Astrocyte (in vitro differentiated cells and primary cell): ENCODE measurements around the gene NMT1. TPM values are rescaled to one million over a fixed set of nuclear protein-coding genes. Genes with fewer than 3 reads are reported as not detected.

Experiments used
- DNase-seq: peaks from one replicate; pipeline ENCODE4 v3.0.0-alpha.2; 2010; ENCODE audit warnings: low read depth
- FAIRE-seq: peaks from 2 replicates; lab custom pipeline; 2011; peaks lifted over from hg19 to GRCh38; lab: Jason Lieb, UNC
- H2AFZ ChIP-seq: 2 replicates; pipeline ENCODE4 v1.6.0; 2012; ENCODE audit warnings: low read depth, low read length, inconsistent platforms
- H3K27ac ChIP-seq: 2 replicates; pipeline ENCODE4 v1.5.1; 2011; ENCODE audit warnings: low read depth, low read length, inconsistent platforms
- H3K27me3 ChIP-seq: 2 replicates; pipeline ENCODE4 v1.6.0; 2011; ENCODE audit warnings: low read length, inconsistent platforms; ENCODE audit not compliant: insufficient read depth
- H3K36me3 ChIP-seq: 2 replicates; pipeline ENCODE4 v1.5.1; 2011; ENCODE audit warnings: low read length, inconsistent platforms; ENCODE audit not compliant: insufficient read depth
- H3K4me1 ChIP-seq: 2 replicates; pipeline ENCODE4 v1.5.1; 2011; ENCODE audit warnings: low read length, inconsistent platforms; ENCODE audit not compliant: insufficient read depth
- H3K4me2 ChIP-seq: 2 replicates; pipeline ENCODE4 v1.6.0; 2012; ENCODE audit warnings: low read length, inconsistent platforms
- H3K4me3 ChIP-seq: 2 replicates; pipeline ENCODE4 v1.5.1; 2011; ENCODE audit warnings: low read depth, mild to moderate bottlenecking, low read length, inconsistent platforms; ENCODE audit not compliant: insufficient read depth
- H3K79me2 ChIP-seq: 2 replicates; pipeline ENCODE4 v1.6.0; 2012; ENCODE audit warnings: mild to moderate bottlenecking, low read length, inconsistent platforms; ENCODE audit not compliant: insufficient read depth
- H3K9ac ChIP-seq: 2 replicates; pipeline ENCODE4 v1.6.0; 2012; ENCODE audit warnings: mild to moderate bottlenecking, low read length, inconsistent platforms
- H3K9me3 ChIP-seq: 2 replicates; pipeline ENCODE4 v1.5.1; 2012; ENCODE audit warnings: low read depth, mild to moderate bottlenecking, low read length, inconsistent platforms; ENCODE audit not compliant: insufficient read depth
- H4K20me1 ChIP-seq: 2 replicates; pipeline ENCODE4 v1.6.0; 2012; ENCODE audit warnings: low read length, inconsistent platforms; ENCODE audit not compliant: insufficient read depth
- H3K27ac Mint-ChIP-seq: one replicate; pipeline ENCODE4 v1.8.0; 2021; ENCODE audit warnings: mild to moderate bottlenecking, mixed read lengths; ENCODE audit not compliant: unreplicated experiment
- H3K27me3 Mint-ChIP-seq: one replicate; pipeline ENCODE4 v1.8.0; 2021; ENCODE audit warnings: low read depth, mixed read lengths; ENCODE audit not compliant: unreplicated experiment
- H3K36me3 Mint-ChIP-seq: one replicate; pipeline ENCODE4 v1.8.0; 2021; ENCODE audit warnings: low read depth, mixed read lengths; ENCODE audit not compliant: unreplicated experiment
- H3K4me1 Mint-ChIP-seq: one replicate; pipeline ENCODE4 v1.8.0; 2021; ENCODE audit warnings: low read depth, mixed read lengths; ENCODE audit not compliant: unreplicated experiment
- H3K4me3 Mint-ChIP-seq: one replicate; pipeline ENCODE4 v1.8.0; 2021; ENCODE audit warnings: mild to moderate bottlenecking, moderate library complexity, mixed read lengths; ENCODE audit not compliant: unreplicated experiment
- H3K9me3 Mint-ChIP-seq: one replicate; pipeline ENCODE4 v1.8.0; 2021; ENCODE audit warnings: mild to moderate bottlenecking, mixed read lengths; ENCODE audit not compliant: unreplicated experiment
- EZH2 ChIP-seq: IDR thresholded peaks from 2 replicates; pipeline ENCODE4 v1.6.1; 2012; ENCODE audit warnings: mild to moderate bottlenecking, low read length, inconsistent platforms; ENCODE audit not compliant: insufficient read depth
- total RNA-seq: library from RNA; stranded (reverse); gene quantifications from 2 replicates; pipeline ENCODE4 v1.2.1, GENCODE V29; 2021
- TF ChIP-seq, protein P1 (sequence below): IDR thresholded peaks from 2 replicates; pipeline ENCODE4 v1.5.1; 2011; ENCODE audit warnings: low read depth, mild to moderate bottlenecking, inconsistent platforms, low read length, moderate library complexity; ENCODE audit not compliant: insufficient read depth

The NMT1 gene
- total RNA-seq, 1 donor from 2014 or later, result 114 TPM

- peak overlapping the region; percentile 63 for H3K9ac ChIP-seq
- no peak overlapping the region for H3K27ac ChIP-seq
- Mint-ChIP-seq H3K27ac (no peak overlapping the region), H3K36me3 (no peaks in the 10 kb centered on the region), H3K4me1 (peaks cover 2% of the 10 kb centered on the region), H3K9me3 (no peaks in the 10 kb centered on the region), H3K27me3 (no peaks in the 10 kb centered on the region), H3K4me3 (no peak overlapping the region)
- FAIRE-seq (no peak), DNase-seq (no peak)
- H3K4me2 ChIP-seq, result peak overlapping the region; percentile 84
- no peaks in the 10 kb centered on the region for H3K9me3 ChIP-seq
- H3K79me2 ChIP-seq, result peaks cover 10% of the 10 kb centered on the region
- H3K4me3 ChIP-seq, result no peak overlapping the region
- no peaks in the 10 kb centered on the region for H3K36me3 ChIP-seq
- peaks cover 10% of the 10 kb centered on the region for H4K20me1 ChIP-seq
- no peak for TF ChIP-seq EZH2
- TF ChIP-seq, protein P1, sequence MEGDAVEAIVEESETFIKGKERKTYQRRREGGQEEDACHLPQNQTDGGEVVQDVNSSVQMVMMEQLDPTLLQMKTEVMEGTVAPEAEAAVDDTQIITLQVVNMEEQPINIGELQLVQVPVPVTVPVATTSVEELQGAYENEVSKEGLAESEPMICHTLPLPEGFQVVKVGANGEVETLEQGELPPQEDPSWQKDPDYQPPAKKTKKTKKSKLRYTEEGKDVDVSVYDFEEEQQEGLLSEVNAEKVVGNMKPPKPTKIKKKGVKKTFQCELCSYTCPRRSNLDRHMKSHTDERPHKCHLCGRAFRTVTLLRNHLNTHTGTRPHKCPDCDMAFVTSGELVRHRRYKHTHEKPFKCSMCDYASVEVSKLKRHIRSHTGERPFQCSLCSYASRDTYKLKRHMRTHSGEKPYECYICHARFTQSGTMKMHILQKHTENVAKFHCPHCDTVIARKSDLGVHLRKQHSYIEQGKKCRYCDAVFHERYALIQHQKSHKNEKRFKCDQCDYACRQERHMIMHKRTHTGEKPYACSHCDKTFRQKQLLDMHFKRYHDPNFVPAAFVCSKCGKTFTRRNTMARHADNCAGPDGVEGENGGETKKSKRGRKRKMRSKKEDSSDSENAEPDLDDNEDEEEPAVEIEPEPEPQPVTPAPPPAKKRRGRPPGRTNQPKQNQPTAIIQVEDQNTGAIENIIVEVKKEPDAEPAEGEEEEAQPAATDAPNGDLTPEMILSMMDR, result no peak
- peaks cover 13% of the 10 kb centered on the region for H3K4me1 ChIP-seq
- H3K27me3 ChIP-seq, result no peaks in the 10 kb centered on the region
- peak overlapping the region; percentile 78 for H2AFZ ChIP-seq
Observed at GRCh38 chr17:45144199-45145034, 83.3 kb downstream of the NMT1 start.

DNA sequence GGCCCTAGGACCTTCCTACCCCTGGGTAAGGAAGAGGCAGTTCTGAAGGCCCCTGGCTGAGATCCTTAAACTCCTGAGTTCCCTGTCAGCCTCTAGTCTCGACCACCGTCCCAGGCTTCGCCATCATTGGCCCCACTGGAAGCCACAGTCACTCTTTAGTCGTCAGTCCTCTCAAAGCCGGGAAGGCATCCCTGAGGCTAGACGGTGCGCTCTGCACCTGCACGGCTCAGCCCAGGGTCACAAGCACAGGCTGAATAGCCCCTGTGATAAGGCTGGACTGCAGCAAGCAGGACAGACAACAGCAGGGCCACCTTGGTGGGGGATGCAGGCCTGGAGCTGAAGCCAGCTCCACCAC is 83.9 kb downstream of the NMT1 start:
- DNase-seq (no peak), FAIRE-seq (no peak)
- H3K4me3 ChIP-seq, result no peak overlapping the region
- H3K4me2 ChIP-seq, result no peak overlapping the region
- no peak overlapping the region for H3K4me3 Mint-ChIP-seq
- H3K9ac ChIP-seq, result no peak overlapping the region
- no peaks in the 10 kb centered on the region for H3K36me3 ChIP-seq
- H3K27me3 Mint-ChIP-seq, result no peaks in the 10 kb centered on the region
- no peak overlapping the region for H3K27ac Mint-ChIP-seq
- H4K20me1 ChIP-seq, result peaks cover 16% of the 10 kb centered on the region
- TF ChIP-seq EZH2, result no peak
- TF ChIP-seq, protein P1, result no peak
- peaks cover 13% of the 10 kb centered on the region for H3K4me1 ChIP-seq
- no peak overlapping the region for H2AFZ ChIP-seq
- H3K9me3 Mint-ChIP-seq, result no peaks in the 10 kb centered on the region
- peaks cover 2% of the 10 kb centered on the region for H3K4me1 Mint-ChIP-seq
- no peaks in the 10 kb centered on the region for H3K27me3 ChIP-seq
- peaks cover 16% of the 10 kb centered on the region for H3K79me2 ChIP-seq
- no peaks in the 10 kb centered on the region for H3K9me3 ChIP-seq
- H3K36me3 Mint-ChIP-seq, result peaks cover under 1% of the 10 kb centered on the region
- H3K27ac ChIP-seq, result no peak overlapping the region

- Mint-ChIP-seq H3K27ac (peak overlapping the region; percentile 13), H3K36me3 (peaks cover 3% of the 10 kb centered on the region), H3K4me1 (peaks cover 2% of the 10 kb centered on the region), H3K27me3 (no peaks in the 10 kb centered on the region), H3K4me3 (peak overlapping the region; percentile 23), H3K9me3 (no peaks in the 10 kb centered on the region)
- H4K20me1 ChIP-seq, result peaks cover 27% of the 10 kb centered on the region
- peak overlapping the region; percentile 86 for H3K4me2 ChIP-seq
- H3K27ac ChIP-seq, result peak overlapping the region; percentile 30
- H2AFZ ChIP-seq, result no peak overlapping the region
- H3K9me3 ChIP-seq, result no peaks in the 10 kb centered on the region
- H3K36me3 ChIP-seq, result no peaks in the 10 kb centered on the region
- no peaks in the 10 kb centered on the region for H3K27me3 ChIP-seq
- no peak for FAIRE-seq
- no peak for DNase-seq
- H3K9ac ChIP-seq, result no peak overlapping the region
- no peak overlapping the region for H3K4me3 ChIP-seq
- peaks cover 27% of the 10 kb centered on the region for H3K79me2 ChIP-seq
- H3K4me1 ChIP-seq, result peaks cover 15% of the 10 kb centered on the region
- TF ChIP-seq, protein P1, result no peak
- no peak for TF ChIP-seq EZH2
Observed at GRCh38 chr17:45146166-45146565, 85.0 kb downstream of the NMT1 start.
